Upper lobe of left lung (tissue), 6 donors: ENCODE data around the gene ARHGEF12. TPM values are rescaled to one million over a fixed set of nuclear protein-coding genes. Genes with fewer than 3 reads are reported as not detected.

Source experiments
- ATAC-seq, 2 donors: fragments of 200-7000 bp; cut with Tn5 transposase; one replicate each; pipeline ENCODE4 v1.9.1; 2022; ENCODE audit warnings: mild to moderate bottlenecking in 2 of 2, moderate library complexity in 2 of 2; ENCODE audit not compliant: low FRiP score in 2 of 2
- DNase-seq, 2 donors: peaks; one replicate each; pipeline ENCODE4 v3.0.0-alpha.2; 2019 to 2020
- H3K27ac ChIP-seq, 4 donors: fragments of 200-600 bp; sonication (generic); one replicate each; pipeline ENCODE4 v1.5.1; 2016 to 2019
- H3K27me3 ChIP-seq, 4 donors: fragments of 200-600 bp; sonication (generic); one replicate each; pipeline ENCODE4 v1.5.1; 2017 to 2019
- H3K36me3 ChIP-seq, 4 donors: fragments of 200-600 bp; sonication (generic); one replicate each; pipeline ENCODE4 v1.5.1; 2016 to 2019
- H3K4me1 ChIP-seq, 4 donors: fragments of 200-600 bp; sonication (generic); one replicate each; pipeline ENCODE4 v1.5.1; 2018 to 2019
- H3K4me3 ChIP-seq, 4 donors: fragments of 200-600 bp; sonication (generic); one replicate each; pipeline ENCODE4 v1.5.1; 2017 to 2019; ENCODE audit warnings: mild to moderate bottlenecking in 2 of 4, moderate library complexity in 1 of 4
- H3K9me3 ChIP-seq, 4 donors: fragments of 200-600 bp; sonication (generic); one replicate each; pipeline ENCODE4 v1.5.1; 2018 to 2019
- EP300 ChIP-seq, 4 donors: sonication (generic); formaldehyde crosslinking; IDR thresholded peaks; one replicate each; pipeline ENCODE4 v1.5.1; 2017; ENCODE audit warnings: antibody characterized with exemption in 4 of 4, control low read depth in 2 of 4
- POLR2A ChIP-seq, 4 donors: fragments of 450-650 bp; IDR thresholded peaks; one replicate each; pipeline ENCODE4 v1.5.1; 2016 to 2017; ENCODE audit warnings: antibody characterized with exemption in 4 of 4, mild to moderate bottlenecking in 2 of 4
- POLR2AphosphoS5 ChIP-seq, 2 donors: sonication (generic); formaldehyde crosslinking; IDR thresholded peaks; one replicate each; pipeline ENCODE4 v1.5.1; 2017; ENCODE audit warnings: antibody characterized with exemption in 2 of 2
- whole genome bisulfite sequencing, 2 donors: methylation state at CpG; one replicate each; pipeline ENCODE4 v1.1.5; 2017 to 2018; 5-methylcytosine and 5-hydroxymethylcytosine counted together
- total RNA-seq, 6 donors: library from RNA; depleted of rRNA in 4 of 6; stranded (reverse); fragments of >200 nt in 4 of 6; gene quantifications; one replicate each; pipeline versions ENCODE4 v1.1.0 to v1.2.1, GENCODE V29; 2016 to 2021
- TF ChIP-seq, protein P1 (sequence below), 6 experiments: fragments of 450-650 bp in 4 of 6; fragments of 200-600 bp in 2 of 6; sonication (generic) in 2 of 6; IDR thresholded peaks; one replicate each; pipeline ENCODE4 v1.5.1; 2016 to 2019; ENCODE audit warnings: antibody characterized with exemption in 6 of 6
- donor health status: DM: no; HTN: no; CAD: no; lungs with moderate emphysema.
- donor health status: DM: no; HTN: yes; CAD: no; lungs with severe emphysema.

Gene ARHGEF12
- total RNA-seq, 6 donors from 2014 or later: 90.1 to 170 (median 106) TPM

DNA sequence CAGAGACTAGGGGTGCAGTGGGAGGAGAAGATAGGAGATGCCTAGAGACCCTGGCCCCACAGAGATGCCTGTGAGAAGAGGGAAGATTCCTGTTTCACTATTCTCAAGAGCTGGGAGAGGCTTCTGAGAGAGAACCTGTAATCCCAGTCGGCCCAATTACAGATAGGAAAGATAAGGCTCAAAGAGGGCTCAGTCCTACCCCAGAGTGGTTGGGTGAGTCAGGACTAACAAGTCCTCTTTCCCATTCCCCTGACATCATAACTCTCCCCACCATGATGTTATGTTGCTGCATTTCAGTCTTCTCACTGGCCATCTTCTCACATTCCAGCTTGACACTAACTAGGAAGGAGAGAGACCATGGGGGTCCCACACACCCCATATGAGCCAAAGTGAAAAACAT, 17.9 kb downstream of the ARHGEF12 start:
- 36 to 38% methylated on average over 1 of the region's 1 CpG for WGBS, 2 donors
- H3K27me3 ChIP-seq: no peaks in the 10 kb centered on the region

DNA sequence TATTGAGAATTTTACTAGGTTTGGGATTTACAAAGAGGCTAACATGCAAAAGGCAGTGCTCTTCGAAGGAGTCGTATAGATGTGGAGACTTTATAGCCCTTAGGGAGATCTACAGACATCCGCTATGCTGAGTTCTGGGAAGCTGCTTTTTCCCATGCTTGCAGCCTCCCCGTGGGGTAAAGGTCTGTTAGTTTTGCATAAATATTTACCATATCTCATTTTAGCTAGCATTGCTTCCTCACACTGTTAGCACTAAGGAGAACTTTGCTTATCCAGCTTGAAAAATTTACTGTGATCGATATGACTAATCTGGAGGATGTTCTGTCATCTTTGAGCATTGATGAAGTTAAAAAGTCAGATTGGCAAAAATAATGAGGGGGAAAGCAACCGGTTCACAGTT, 18.6 kb downstream of the ARHGEF12 start:
- 57 to 70% methylated on average over 6 of the region's 6 CpGs for WGBS, 2 donors
- Histone ChIP-seq H3K4me1 (peaks cover 2 to 40% (median 22%) of the 10 kb centered on the region in 4 donors), H3K27ac (no peak overlapping the region), H3K4me3 (no peak overlapping the region), H3K9me3 (no peaks in the 10 kb centered on the region), H3K36me3 (no peaks in the 10 kb centered on the region), H3K27me3 (no peaks in the 10 kb centered on the region)
- DNase-seq (no peak), ATAC-seq (no peak)
- TF ChIP-seq EP300 (IDR thresholded peaks at IDR 0.05) (no peak), POLR2A (IDR thresholded peaks at IDR 0.05) (no peak), POLR2AphosphoS5 (IDR thresholded peaks at IDR 0.05) (no peak)
- TF ChIP-seq, protein P1, sequence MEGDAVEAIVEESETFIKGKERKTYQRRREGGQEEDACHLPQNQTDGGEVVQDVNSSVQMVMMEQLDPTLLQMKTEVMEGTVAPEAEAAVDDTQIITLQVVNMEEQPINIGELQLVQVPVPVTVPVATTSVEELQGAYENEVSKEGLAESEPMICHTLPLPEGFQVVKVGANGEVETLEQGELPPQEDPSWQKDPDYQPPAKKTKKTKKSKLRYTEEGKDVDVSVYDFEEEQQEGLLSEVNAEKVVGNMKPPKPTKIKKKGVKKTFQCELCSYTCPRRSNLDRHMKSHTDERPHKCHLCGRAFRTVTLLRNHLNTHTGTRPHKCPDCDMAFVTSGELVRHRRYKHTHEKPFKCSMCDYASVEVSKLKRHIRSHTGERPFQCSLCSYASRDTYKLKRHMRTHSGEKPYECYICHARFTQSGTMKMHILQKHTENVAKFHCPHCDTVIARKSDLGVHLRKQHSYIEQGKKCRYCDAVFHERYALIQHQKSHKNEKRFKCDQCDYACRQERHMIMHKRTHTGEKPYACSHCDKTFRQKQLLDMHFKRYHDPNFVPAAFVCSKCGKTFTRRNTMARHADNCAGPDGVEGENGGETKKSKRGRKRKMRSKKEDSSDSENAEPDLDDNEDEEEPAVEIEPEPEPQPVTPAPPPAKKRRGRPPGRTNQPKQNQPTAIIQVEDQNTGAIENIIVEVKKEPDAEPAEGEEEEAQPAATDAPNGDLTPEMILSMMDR (IDR thresholded peaks at IDR 0.05): no peak

More for the DNA sequence above, 17.9 kb downstream of the ARHGEF12 start:
- H3K36me3 ChIP-seq: no peaks in the 10 kb centered on the region
- H3K27ac ChIP-seq: peak overlapping the region in 1 of 4 donors; percentile 30
- TF ChIP-seq, protein P1 (IDR thresholded peaks at IDR 0.05): no peak
- TF ChIP-seq POLR2A (IDR thresholded peaks at IDR 0.05) (no peak), EP300 (IDR thresholded peaks at IDR 0.05) (no peak), POLR2AphosphoS5 (IDR thresholded peaks at IDR 0.05) (no peak)
- no peak overlapping the region for H3K4me3 ChIP-seq
- H3K4me1 ChIP-seq: peaks cover 9 to 48% (median 26%) of the 10 kb centered on the region in 4 donors
- DNase-seq (no peak), ATAC-seq (peak in 1 of 2 donors; percentile 44)
- no peaks in the 10 kb centered on the region for H3K9me3 ChIP-seq

DNA sequence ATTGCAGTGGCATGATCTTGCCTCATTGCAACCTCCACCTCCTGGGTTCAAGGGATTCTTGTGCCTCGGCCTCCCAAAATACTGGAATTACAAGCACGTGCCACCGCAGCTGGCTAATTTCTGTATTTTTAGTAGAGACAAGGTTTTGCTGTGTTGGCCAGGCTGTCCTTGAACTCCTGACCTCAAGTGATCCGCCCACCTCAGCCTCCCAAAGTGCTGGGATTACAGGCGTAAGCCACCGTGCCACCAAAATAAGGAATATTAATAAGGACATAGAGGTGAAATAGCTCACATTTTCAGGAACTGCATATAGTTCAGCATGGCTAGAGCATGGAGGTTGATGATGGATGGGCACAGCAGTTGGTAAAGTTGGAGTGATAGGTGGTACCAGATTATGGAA, 21.4 kb downstream of the ARHGEF12 start:
- H3K36me3 ChIP-seq: no peaks in the 10 kb centered on the region
- no peak for TF ChIP-seq EP300 (IDR thresholded peaks at IDR 0.05)
- no peak for TF ChIP-seq POLR2AphosphoS5 (IDR thresholded peaks at IDR 0.05)
- TF ChIP-seq POLR2A (IDR thresholded peaks at IDR 0.05): no peak
- TF ChIP-seq, protein P1 (IDR thresholded peaks at IDR 0.05): no peak
- H3K27ac ChIP-seq: no peak overlapping the region
- DNase-seq: no peak
- peaks cover 10 to 33% (median 19%) of the 10 kb centered on the region in 4 donors for H3K4me1 ChIP-seq
- H3K9me3 ChIP-seq: no peaks in the 10 kb centered on the region
- H3K4me3 ChIP-seq: no peak overlapping the region
- H3K27me3 ChIP-seq: no peaks in the 10 kb centered on the region
- ATAC-seq: no peak
- WGBS, 2 donors: 96 to 99% methylated on average over 6 of the region's 6 CpGs

DNA sequence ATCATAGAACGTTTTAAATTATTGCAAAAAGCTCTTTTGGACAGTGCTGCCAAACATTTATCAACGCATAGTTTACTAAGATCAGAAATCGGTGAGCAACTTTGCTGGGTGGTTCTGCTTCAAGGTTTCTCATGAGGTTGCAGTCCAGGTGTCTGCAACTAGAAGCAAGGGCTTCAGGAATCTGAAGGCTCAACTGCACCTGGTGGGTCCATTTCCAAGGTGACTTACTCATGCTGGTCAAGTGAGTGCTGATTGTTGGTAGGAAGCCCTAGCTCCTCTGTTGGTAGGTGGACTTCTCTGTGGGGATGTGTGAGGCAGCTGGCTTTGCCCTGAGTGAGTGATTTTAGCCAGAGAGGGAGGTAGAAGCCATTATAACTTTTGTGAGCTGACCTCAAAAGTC, 22.5 kb downstream of the ARHGEF12 start:
- Histone ChIP-seq H3K27me3 (no peaks in the 10 kb centered on the region), H3K36me3 (no peaks in the 10 kb centered on the region), H3K4me1 (peaks cover 10 to 25% (median 14%) of the 10 kb centered on the region in 4 donors), H3K27ac (no peak overlapping the region), H3K9me3 (no peaks in the 10 kb centered on the region), H3K4me3 (no peak overlapping the region)
- WGBS, 2 donors: 85 to 98% methylated on average over 3 of the region's 3 CpGs
- TF ChIP-seq POLR2A (IDR thresholded peaks at IDR 0.05) (no peak), EP300 (IDR thresholded peaks at IDR 0.05) (no peak), POLR2AphosphoS5 (IDR thresholded peaks at IDR 0.05) (no peak)
- TF ChIP-seq, protein P1 (IDR thresholded peaks at IDR 0.05): no peak
- no peak for ATAC-seq
- DNase-seq: no peak

DNA sequence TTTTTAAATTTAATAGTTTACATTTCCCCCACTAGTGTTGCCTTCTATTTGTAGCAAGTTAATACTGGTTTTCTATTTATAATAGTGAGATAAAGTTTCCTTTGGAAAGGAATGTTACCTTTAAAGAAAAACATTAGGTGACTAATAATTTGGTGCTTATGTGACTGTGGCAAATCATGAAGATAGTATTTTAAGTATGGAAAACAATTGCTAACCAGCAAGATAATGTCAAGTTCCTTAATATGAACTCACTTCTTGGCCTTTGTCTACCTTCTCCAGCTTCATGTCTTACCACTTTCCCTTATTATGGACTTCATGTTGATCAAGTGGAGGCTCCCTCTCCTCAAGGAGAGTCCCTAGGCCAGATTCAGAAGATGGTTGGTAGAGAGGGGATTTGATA, 27.2 kb downstream of the ARHGEF12 start:
- peaks cover 0 to 10% (median 3%) of the 10 kb centered on the region in 4 donors for H3K4me1 ChIP-seq
- no peak for DNase-seq
- no peaks in the 10 kb centered on the region for H3K9me3 ChIP-seq
- TF ChIP-seq POLR2A (IDR thresholded peaks at IDR 0.05): no peak
- TF ChIP-seq, protein P1 (IDR thresholded peaks at IDR 0.05): no peak
- TF ChIP-seq POLR2AphosphoS5 (IDR thresholded peaks at IDR 0.05): no peak
- no peak for TF ChIP-seq EP300 (IDR thresholded peaks at IDR 0.05)
- H3K4me3 ChIP-seq: no peak overlapping the region
- H3K36me3 ChIP-seq: no peaks in the 10 kb centered on the region
- H3K27ac ChIP-seq: no peak overlapping the region
- H3K27me3 ChIP-seq: no peaks in the 10 kb centered on the region
- ATAC-seq: no peak
